MG63 (cell line): ENCODE results near the gene LCN1. TPM values are rescaled to one million over a fixed set of nuclear protein-coding genes. Genes with fewer than 3 reads are reported as not detected.

ENCODE experiments used
- DNase-seq: peaks from one replicate; pipeline ENCODE4 v3.0.0-alpha.2; 2020
- H3K27me3 ChIP-seq: fragments of 250-450 bp; sonication (Bioruptor Pico); 2 replicates; pipeline ENCODE4 v1.5.1; 2020; ENCODE audit warnings: mild to moderate bottlenecking, moderate library complexity
- H3K36me3 ChIP-seq: fragments of 250-450 bp; sonication (Bioruptor Pico); 2 replicates; pipeline ENCODE4 v1.5.1; 2020; ENCODE audit warnings: mild to moderate bottlenecking, moderate library complexity
- H3K4me3 ChIP-seq: fragments of 250-450 bp; sonication (Bioruptor Pico); 2 replicates; pipeline ENCODE4 v1.5.1; 2020; ENCODE audit warnings: mild to moderate bottlenecking, moderate library complexity
- H3K9me3 ChIP-seq: fragments of 250-450 bp; sonication (Bioruptor Pico); 2 replicates; pipeline ENCODE4 v1.5.1; 2020; ENCODE audit warnings: mild to moderate bottlenecking, moderate library complexity
- total RNA-seq: library from RNA; depleted of rRNA; stranded (reverse); fragments of >200 nt; shearing (Covaris generic); gene quantifications from 2 replicates; pipeline ENCODE4 v1.2.3, GENCODE V29; 2014; ENCODE audit warnings: low replicate concordance

The LCN1 gene
- total RNA-seq, 1 experiment from 2014 or later, result not detected

GRCh38 chr9:135486267-135487065 is 34.8 kb upstream of the LCN1 start:
- Histone ChIP-seq H3K27me3 (no peaks in the 10 kb centered on the region), H3K36me3 (peaks cover 16% of the 10 kb centered on the region), H3K9me3 (no peaks in the 10 kb centered on the region), H3K4me3 (no peak overlapping the region)
- DNase-seq, result no peak

GRCh38 chr9:135487281-135488012 is 33.8 kb upstream of the LCN1 start:
- no peak overlapping the region for H3K4me3 ChIP-seq
- H3K9me3 ChIP-seq, result no peaks in the 10 kb centered on the region
- H3K27me3 ChIP-seq, result no peaks in the 10 kb centered on the region
- H3K36me3 ChIP-seq, result peaks cover 16% of the 10 kb centered on the region
- no peak for DNase-seq

- Histone ChIP-seq H3K27me3 (no peaks in the 10 kb centered on the region), H3K36me3 (peaks cover 16% of the 10 kb centered on the region), H3K4me3 (no peak overlapping the region), H3K9me3 (no peaks in the 10 kb centered on the region)
- DNase-seq, result no peak
Observed at GRCh38 chr9:135488013-135488330, 33.3 kb upstream of the LCN1 start.

- no peaks in the 10 kb centered on the region for H3K27me3 ChIP-seq
- H3K9me3 ChIP-seq, result no peaks in the 10 kb centered on the region
- DNase-seq, result no peak
- no peak overlapping the region for H3K4me3 ChIP-seq
- H3K36me3 ChIP-seq, result peaks cover 11% of the 10 kb centered on the region
Observed at GRCh38 chr9:135488527-135488926, 32.7 kb upstream of the LCN1 start.

- H3K27me3 ChIP-seq, result no peaks in the 10 kb centered on the region
- DNase-seq, result no peak
- no peaks in the 10 kb centered on the region for H3K9me3 ChIP-seq
- no peak overlapping the region for H3K4me3 ChIP-seq
- H3K36me3 ChIP-seq, result peaks cover 5% of the 10 kb centered on the region
Observed at GRCh38 chr9:135489188-135489906, 31.9 kb upstream of the LCN1 start.

DNA sequence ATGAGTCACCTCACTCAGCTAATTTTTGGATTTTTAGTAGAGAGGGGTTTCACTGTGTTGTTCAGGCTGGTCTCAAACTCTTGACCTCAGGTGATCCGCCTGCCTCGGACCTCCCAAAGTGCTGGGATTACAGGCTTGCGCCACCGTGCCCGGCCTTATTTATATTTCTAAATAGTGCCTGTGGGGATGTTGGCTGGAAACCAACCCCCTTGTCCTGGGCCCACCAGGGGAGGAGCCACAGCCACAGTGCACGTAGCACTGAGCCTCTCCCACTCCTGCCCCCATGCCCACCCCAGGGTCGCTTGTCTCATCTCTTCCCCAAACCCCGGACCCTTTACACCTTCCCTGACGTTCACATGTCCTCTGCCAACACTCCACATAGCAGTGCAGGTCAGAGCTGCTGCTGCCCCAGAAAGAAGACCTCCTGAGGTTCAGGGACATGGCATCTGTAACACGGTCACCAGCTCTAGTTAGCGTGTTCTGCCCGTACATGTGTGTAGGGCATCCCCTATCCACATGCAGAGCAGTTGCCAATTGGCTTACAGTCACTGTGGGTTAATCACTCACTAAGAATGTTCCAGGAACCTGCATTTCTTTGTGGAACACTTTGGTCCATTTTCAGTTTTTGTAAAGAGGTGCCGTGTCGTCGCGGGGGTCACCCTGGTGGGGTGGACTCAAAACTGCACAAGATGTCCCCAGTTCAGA is 30.9 kb upstream of the LCN1 start:
- no peaks in the 10 kb centered on the region for H3K27me3 ChIP-seq
- H3K9me3 ChIP-seq, result no peaks in the 10 kb centered on the region
- peaks cover 2% of the 10 kb centered on the region; the same call in 1 of the 2 replicates for H3K36me3 ChIP-seq
- H3K4me3 ChIP-seq, result no peak overlapping the region
- DNase-seq, result no peak

- Histone ChIP-seq H3K4me3 (no peak overlapping the region), H3K36me3 (peaks cover 2% of the 10 kb centered on the region; the same call in 1 of the 2 replicates), H3K27me3 (no peaks in the 10 kb centered on the region), H3K9me3 (no peaks in the 10 kb centered on the region)
- DNase-seq, result no peak
Observed at GRCh38 chr9:135490980-135491464, 30.2 kb upstream of the LCN1 start.

DNA sequence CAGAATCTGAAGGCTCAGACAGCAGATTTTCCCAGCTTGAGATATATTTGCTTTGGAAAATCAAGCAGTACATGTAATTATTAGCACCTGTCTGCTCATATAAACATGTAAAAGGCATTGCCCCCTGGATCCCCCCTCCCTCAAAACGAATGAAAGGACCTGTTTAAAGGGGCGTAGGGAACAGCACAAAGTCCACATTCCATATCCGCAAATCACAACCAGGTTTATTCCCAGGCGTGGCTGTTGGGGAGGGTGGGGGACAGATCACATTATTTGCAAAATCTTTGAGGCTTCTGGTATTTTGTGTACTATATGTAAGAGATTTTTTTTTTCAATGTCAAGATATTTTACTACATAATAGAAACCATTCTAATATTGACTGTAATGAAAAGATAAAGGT is 29.5 kb upstream of the LCN1 start:
- Histone ChIP-seq H3K4me3 (no peak overlapping the region), H3K27me3 (no peaks in the 10 kb centered on the region), H3K36me3 (peaks cover 2% of the 10 kb centered on the region; the same call in 1 of the 2 replicates), H3K9me3 (no peaks in the 10 kb centered on the region)
- no peak for DNase-seq

DNA sequence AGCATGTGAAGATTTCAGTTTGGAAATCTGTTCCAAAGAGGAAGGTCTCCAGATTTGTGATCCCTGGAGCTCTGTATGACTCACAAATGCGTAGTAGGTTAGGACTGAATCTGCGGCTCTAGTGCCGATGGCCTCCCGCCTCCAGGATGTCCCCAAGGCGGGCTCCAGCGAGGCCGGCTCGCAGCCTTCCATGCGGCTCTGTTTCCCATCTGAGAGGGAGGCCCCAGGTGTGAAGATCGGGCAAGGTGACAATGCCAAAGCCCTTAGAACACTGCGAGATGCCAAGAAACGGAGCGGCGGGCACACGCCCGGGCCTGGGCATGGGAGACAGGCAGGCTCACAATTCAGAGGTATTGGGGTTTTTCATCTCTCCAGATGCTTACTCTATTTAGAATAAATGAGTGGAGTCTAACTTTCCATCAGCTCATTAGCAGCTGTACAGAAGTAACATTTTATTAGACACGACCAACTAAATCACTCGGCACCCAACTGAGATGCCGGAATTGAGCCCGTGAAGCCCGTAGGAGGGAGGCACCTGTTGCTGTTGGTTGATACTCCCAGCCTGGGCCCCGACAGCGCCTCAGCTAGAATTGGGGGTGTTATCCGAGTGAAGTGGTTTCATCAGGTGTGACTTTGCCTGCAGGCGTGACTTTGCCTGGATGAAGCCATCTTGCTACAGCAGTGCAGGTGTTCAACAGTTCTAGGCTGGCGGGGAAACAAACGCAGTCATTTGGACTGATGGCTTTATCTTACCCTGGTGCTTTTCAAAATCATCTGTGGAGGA is 28.2 kb upstream of the LCN1 start:
- H3K4me3 ChIP-seq, result no peak overlapping the region
- no peaks in the 10 kb centered on the region for H3K9me3 ChIP-seq
- H3K27me3 ChIP-seq, result no peaks in the 10 kb centered on the region
- H3K36me3 ChIP-seq, result peaks cover 2% of the 10 kb centered on the region; the same call in 1 of the 2 replicates
- DNase-seq, result no peak

GRCh38 chr9:135494791-135495559 is 26.3 kb upstream of the LCN1 start:
- Histone ChIP-seq H3K9me3 (no peaks in the 10 kb centered on the region), H3K36me3 (no peaks in the 10 kb centered on the region), H3K27me3 (no peaks in the 10 kb centered on the region), H3K4me3 (no peak overlapping the region)
- no peak for DNase-seq

DNA sequence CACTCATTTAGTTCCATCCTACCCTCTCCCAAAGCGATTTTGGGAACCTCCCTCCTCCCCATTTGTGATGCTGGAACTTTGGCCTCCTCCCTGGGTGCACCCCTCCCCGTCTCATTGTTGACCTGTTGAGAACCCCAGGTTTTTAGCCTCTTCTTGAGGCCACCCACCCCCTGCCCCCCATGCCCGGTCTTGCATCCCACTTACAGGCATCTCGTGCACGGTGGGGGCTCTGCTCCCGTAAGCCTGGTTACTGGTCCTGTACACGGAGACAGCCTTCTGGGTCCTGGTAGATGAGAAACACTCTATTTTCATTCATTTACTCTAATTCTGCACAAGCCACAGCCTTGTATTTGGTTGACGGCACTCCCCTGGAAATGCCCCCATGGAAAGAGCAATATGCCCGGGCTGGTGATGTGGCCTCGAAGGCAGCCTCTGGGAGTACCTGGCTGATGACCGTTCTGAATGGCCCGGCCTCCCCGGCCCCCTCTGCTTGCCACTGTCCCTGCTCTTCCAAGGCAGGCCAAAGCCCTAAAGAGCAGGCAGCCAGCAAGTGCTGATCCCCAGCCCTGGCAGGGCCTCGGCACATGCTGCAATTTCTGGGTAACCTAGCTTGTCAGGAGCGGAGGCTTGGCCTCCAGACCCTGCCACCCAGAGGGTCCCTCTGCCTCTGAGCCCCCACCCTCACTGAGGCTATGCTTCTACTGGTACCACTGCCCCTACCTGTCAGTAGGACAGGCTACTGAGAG is 22.7 kb upstream of the LCN1 start:
- Histone ChIP-seq H3K27me3 (no peaks in the 10 kb centered on the region), H3K9me3 (no peaks in the 10 kb centered on the region), H3K36me3 (peaks cover 16% of the 10 kb centered on the region), H3K4me3 (no peak overlapping the region)
- DNase-seq, result no peak

DNA sequence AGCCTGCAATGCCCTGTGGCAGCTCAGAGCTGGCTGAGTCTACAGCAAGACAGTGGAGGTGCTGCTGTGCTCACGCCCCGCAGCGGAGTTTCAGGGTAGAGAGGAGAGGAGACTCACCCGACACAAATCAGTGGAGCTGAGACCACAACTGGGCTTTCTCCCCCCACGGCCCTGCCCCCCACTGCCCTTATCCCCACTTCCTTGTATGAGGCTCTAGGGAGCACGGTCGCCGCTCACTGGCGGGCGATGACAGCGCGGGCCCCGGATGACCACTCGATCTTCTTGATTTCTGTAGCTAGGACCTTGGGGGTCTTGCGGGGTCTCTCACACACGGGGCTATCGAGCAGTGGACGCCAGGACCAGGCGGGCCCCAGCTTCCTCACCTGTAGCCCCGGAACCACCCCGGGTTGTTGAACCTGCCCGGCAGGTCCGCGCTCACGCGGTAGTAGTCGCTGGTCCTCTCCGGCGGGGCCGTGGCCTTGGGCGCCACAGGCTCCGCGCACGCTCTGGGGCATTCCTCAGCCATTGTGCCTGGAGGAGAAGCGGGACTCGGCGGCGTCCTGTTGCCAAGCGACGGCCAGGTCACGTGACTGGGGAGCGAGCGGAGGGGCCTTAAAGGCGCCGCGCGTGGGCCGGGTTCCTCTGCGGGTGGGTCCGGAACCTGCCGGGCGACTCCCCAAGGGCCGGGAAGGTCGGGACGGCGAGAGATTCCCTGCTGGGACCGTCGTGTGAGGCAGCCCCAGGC is 21.7 kb upstream of the LCN1 start:
- DNase-seq, result peak; percentile 87

GRCh38 chr9:135500071-135500524 is 21.1 kb upstream of the LCN1 start:
- no peak for DNase-seq
- no peaks in the 10 kb centered on the region for H3K27me3 ChIP-seq
- H3K36me3 ChIP-seq, result peaks cover 32% of the 10 kb centered on the region
- H3K4me3 ChIP-seq, result peak overlapping the region; percentile 84
- H3K9me3 ChIP-seq, result no peaks in the 10 kb centered on the region

More for the DNA sequence above, 21.7 kb upstream of the LCN1 start:
- H3K36me3 ChIP-seq, result peaks cover 26% of the 10 kb centered on the region
- H3K4me3 ChIP-seq, result peak overlapping the region; percentile 84
- H3K9me3 ChIP-seq, result no peaks in the 10 kb centered on the region
- no peaks in the 10 kb centered on the region for H3K27me3 ChIP-seq
